OCI-M2 (cell line): ENCODE results near the gene PLXDC2.

Experiments
- DNase-seq: peaks from one replicate; lab custom pipeline; 2025; ENCODE audit not compliant: unreplicated experiment; lab: John Stamatoyannopoulos, UW

The PLXDC2 gene

DNA sequence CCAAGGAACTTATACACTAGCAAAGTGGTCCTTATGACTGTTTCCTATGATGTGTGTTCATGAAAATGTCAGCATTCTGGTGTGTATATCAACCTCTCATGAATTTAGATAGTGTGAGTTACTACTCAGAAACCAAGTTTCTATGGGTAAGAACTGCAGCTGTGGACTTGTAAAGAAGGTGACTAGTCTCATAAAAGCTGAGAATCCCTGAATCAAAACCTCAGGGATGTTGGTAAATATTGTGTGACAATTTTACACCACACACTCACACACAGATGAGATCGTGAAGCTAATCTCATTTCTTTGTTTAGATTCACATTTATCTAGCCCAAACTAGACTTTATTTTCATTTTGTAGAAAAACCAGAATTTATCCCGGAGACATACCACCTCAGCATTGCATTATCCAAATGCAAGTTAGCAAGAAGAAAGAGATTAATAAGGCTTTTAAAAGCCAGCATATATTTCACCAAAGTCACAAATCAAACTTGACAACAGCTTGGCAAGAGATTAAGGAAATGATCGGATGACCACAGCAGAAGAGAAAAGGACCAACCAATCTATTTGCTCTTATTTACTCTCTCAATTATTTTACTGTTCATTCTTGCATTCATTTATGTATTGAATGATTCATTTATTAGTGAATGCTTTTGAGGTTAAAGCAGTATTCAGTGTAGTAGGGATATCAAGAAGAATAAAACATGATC, 92.9 kb downstream of the PLXDC2 start:
- DNase-seq = no peak

DNA sequence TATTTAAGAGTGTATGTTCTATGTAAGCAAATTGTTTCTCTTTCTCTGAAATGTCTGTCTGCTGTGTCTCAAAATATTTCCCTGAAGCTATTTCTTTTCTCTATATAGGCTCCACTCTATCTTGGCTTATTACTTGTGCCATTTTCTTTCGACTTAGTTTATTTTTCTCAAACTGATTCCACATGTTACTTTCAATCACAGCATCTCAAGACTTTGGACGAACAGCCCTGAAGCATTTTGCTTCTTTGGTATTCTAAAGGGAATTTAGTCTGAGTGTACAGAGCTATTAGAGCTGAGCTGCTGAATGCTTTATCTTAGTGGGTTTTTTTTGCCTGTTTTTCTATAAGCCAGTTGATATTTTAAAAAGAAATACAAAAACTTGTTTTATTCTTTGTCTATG, 95.7 kb downstream of the PLXDC2 start:
- no peak for DNase-seq

DNA sequence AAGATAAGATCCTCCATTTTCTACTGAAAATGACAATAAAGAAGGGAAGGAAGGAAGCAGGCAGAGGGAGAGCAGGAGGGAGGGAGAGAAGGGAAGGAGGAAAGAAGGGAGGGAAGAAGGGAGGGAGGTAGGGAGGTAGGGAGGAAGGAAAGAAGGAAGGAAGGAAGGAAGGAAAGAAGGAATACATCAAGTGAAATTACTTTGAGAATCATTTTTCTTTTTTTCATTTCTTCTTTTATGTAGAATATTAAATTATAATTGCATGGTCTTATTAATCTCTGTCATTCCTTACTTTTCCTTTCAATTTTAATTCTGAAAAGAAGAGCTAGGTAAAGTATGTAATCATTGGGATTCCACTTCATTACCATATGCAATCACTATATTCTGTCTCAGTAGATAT, 97.8 kb downstream of the PLXDC2 start:
- no peak for DNase-seq

DNA sequence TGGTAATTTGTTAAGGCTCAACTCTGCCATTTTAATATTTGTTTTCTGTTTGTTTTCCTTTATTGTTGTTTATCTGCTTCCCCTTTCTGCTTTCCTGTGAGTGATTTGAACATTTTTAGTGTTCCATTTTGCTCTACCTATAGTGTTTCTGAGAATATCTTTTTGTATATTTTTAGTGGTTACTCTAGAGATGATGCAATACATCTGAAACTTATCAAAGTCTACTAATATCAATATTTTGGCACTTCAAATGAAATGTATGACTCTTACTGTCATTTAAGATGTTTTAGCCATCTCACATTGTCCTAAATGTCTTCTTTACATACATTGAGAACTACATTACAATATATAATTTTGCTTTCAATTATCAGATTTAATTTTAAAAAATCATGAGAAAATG, 98.9 kb downstream of the PLXDC2 start:
- no peak for DNase-seq

DNA sequence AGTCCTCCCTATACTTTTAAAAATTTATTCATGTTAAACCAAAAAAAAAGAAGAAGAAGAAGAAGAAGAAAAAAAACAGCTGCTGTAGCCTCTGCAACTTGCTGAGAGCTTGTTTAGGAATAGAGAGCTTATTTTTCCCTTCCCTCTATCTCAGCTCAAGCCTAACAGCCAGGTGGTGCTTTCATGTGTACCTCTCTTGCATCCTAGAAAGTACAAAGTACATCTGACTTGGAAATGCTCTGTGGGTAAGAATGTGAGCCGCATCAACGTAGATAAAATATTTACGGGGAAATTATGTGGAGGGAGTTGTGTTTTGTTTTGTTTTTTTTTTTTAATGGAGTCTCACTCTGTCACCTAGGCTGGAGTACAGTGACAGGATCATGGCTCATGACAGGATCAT, 99.6 kb downstream of the PLXDC2 start:
- DNase-seq = no peak

DNA sequence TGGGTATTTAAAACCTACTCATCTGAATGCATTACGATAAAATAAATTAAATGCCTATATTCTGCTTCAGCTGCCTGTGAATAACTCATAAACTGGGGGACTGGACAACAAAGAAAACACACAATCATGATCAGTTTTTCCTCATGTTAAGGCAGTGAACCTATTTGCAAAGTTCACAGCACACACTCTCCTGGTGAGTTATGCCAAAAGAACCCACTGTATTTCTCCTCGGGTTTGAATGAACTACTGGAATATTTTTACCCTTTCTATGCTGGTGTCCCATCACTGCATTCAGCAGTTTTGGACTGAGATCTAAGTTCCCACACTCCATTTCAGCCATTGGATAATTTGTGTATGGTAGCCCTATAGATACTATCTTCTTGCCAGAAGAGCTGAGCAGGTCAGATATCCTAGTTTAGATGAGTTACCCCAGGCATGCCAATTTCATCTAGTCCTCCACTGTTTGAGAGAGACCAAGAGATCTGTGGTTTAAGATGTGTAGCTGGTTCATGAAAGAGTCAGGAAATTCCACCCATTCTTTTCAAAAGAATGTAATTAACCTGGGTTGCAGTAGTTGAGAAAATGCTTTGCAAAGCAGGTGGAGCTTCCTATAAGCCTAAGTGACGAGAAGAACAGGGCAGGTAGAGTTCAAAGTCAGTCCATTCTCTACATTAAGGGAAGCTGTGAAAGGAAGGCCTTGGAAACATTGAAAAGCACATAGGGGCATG, 101.7 kb downstream of the PLXDC2 start:
- no peak for DNase-seq

DNA sequence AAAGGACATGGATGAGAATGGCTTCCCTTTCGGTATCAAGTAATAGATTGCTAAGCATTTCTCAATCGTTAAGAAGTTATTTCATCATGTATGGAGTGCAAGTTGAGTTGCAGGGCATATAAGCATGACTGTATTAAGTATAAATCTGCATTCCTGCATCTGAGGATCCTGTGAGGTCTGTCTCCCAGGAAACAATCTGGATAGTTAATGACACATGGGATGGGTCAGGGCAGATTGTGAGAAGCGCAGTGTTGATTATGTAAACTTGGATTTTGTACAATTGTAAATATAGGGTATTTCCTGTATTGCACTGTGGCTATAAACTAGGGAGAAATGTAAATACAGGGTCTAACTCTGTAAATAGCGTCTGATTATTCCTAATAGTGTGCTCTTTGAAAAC, 102.6 kb downstream of the PLXDC2 start:
- DNase-seq = no peak

DNA sequence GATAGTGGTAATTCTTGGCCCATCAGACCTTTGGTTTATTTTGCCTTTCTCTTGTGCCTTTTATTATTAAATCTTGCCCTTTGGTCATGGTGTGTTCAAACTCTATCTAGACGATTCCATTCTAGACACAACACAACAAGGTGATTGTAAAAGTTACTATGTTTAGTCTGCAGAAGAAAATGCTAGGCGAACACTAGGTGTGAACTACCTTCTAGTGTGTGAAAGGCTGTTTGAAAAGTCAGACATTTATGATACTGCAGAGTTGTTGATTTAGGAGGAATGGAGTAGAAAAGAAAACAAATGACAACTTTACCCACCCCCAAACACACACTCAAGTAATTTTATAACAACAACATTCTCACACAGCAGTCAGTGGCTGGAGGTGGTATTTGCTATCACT, 103.4 kb downstream of the PLXDC2 start:
- DNase-seq = no peak

DNA sequence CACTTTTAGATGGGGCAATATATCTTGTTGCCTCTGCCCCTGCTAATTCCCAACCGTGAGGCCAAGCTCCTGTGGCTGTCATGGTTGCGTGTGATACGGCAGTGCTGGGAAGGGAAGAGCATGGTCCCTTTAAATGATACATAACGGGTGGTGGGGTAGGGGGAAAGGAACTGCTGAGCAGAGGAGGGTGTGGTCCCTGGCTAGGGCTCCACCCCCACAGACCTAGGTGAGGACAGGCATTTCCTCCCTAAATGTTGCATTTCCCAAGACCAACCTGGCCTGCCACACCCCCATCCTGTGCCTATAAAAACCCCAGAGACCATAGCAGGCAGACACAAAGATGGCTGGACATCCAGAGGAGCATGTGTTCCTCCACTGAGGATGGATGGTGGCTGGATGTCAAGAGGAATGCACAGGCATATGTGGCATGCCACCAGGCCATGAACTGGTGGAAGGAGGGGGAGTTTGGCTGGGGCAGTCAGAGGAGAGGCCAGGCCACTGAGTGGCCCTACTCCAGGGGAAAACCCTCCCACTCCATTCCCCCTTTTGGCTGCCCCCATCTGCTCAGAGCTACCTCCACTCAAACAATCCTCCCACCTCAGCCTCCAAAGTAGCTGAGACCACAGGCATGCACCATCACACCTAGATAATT, 104.0 kb downstream of the PLXDC2 start:
- no peak for DNase-seq

DNA sequence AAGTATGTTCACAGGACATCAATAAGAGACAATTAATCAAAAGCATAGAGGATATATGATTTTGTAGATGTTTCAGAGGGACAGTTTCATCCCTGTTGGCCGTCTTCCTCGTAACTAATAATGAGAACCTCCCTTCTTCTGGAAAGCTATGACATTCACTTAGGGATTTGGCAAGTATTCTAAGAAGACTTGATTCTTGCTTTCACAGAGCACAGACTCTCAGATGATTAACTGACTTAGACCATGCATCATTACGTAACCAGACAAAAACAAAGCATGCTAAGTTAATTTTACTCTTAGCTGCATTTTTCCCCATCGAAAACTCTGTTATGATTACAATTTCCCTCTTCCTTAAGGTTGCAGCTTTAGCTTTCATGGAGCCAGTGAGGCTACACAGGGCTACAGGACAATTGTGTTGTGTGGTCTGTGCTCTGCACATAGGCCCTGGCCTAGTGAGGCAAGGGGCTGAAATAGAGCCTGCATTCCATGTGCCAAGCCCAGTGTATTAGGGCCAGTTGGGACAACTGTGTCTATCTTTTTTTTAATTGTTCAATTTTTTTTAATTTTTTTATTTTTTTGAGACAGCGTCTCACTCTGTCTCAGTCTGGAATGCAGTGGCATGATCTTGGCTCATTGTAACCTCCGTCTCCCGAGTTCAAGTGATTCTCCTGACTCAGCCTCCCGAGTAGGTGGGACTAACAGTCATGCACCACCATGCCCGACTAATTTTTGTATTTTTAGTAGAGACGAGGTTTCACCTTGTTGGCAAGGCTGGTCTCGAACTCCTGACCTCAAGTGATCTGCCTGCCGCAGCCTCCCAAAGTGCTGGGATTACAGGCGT, 105.3 kb downstream of the PLXDC2 start:
- DNase-seq = no peak

DNA sequence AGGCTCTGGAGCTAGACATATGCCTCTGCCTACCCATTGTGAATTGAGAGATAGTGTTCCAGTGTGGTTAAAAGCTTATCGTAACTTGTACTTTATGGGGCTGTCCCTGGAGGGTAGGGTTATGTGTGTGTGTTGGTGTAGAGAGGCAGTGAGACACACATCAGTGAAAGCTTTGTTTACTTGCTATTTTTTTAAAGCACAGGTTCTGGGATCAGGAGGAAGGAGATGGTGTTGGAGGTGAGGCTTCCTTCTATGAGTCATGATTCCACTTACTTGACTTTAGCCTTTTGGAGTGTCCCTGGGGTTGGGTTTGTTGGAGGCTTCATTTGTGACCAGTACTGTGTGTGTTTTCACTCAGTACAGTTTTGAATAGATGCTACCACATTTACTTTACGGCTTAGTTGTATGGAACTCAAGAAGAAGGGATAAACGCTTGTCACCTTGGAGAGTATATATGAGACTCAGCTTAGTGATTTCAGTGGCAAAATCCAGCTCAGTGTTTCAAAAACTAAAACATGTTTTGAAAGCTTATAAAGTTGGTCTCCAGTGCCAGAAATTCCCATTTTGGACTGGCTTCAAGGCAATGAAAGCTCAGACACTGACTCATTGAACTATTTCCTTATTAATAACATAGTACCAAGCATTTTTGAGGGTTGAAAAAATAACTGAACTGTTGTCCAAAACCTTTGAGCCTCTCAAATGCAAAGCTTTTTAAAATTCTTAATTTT, 106.2 kb downstream of the PLXDC2 start:
- no peak for DNase-seq

DNA sequence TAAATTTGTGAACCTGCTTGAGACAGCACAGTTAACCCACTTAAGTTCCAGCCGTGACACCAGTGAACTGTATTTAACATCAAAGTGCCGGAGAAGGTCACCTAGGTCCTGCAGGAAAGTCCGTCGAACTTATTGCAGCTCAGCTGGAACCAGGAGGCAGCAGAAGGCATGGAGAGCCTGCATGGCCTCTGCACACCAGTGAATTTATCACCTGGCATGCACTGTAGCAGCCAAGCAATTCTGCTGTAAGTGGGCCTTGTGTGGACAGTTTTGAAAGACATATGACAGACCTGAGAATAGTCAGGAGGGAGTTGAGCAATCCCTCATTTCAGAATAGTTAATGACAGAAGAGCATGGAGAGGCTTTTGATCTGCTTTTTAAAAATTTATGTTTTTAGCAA, 108.8 kb downstream of the PLXDC2 start:
- no peak for DNase-seq

DNA sequence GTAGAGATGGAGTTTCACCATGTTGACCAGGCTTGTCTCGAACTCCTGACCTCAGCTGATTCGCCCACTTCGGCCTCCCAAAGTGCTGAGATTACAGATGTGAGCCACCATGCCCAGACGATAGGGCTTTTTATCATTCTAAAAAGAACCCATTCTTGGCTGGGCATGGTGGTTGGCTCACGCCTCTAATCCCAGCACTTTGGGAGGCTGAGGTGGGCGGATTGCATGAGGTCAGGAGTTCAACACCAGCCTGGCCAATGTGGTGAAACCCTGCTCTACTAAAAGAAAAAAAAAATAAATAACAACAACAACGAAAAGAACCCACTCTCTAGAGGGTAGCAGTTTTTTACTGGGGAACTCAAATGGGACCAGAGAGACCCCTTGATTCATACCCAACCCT, 112.7 kb downstream of the PLXDC2 start:
- DNase-seq = no peak

DNA sequence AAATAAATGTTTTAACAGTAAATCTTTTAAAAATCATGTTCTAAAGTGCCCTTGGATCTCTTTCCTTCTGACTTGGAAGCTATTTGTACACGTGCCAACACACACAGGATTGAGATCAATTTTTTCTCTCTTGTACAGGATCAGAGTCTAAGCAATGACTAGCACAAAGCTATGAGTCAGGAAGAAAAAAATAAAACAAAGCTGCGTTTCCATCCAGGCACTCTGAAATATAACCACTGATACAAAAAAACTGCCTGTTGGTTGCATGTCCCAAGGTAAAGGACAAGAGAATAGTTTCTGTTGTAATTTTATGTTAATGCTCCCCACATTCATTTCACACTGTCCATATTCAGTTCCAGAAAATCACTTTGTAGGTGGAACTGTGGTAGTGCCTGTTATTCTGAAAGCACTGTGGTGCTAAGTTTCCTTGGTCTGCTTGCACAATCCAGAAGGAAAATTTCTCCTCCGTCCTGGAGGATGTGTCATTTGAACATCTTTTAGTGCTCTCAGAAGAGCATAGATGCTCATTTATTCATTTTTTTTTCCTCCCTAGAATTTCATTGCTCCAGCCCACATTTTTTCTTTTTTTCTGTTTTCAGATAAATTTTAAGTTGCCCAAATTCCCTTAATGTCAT, 113.4 kb downstream of the PLXDC2 start:
- DNase-seq = no peak

DNA sequence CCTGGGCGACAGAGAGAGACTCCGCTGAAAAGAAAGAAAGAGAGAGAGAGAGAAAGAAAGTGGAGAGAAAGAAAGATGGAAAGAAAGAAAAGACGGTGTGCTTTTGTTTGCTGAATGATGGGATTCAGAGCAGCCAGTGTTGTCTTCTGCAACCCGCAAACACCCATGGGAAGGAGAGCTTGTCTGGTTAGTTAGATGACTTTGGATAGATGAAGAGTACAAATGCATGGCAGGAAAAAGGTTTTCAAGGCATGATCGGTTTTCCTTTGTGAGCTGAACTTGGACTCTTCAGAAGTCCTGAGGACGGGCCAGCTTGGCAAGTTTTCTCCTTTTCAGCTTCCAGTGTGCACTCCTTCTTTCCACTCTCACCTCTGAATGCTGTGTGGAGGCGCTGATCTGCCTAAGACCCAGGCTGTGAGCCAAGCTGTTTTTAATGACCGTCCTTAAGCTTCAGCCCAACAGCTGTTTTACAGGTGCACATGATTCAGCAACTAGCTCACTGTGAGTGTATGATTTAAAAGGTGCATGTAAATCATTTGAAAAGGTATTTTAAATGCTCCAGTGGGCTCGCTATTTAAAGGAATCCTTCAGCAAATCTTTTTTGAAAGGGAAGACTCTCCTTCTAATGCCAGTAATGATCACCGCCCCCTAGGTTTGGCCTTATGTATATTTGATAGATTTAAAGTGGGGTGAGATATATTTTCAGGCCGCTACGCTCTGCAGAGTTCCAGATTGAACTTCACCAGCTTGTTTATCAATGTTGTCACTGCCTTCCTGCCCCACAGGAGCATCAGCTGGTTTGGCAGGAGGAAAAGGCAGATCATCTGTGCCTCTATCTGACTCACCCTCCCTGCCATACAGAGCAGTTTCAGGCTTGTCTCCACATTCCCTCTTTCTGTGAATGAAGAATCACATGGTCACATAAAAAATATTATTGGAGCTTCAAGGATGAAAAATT, 115.0 kb downstream of the PLXDC2 start:
- DNase-seq = no peak

DNA sequence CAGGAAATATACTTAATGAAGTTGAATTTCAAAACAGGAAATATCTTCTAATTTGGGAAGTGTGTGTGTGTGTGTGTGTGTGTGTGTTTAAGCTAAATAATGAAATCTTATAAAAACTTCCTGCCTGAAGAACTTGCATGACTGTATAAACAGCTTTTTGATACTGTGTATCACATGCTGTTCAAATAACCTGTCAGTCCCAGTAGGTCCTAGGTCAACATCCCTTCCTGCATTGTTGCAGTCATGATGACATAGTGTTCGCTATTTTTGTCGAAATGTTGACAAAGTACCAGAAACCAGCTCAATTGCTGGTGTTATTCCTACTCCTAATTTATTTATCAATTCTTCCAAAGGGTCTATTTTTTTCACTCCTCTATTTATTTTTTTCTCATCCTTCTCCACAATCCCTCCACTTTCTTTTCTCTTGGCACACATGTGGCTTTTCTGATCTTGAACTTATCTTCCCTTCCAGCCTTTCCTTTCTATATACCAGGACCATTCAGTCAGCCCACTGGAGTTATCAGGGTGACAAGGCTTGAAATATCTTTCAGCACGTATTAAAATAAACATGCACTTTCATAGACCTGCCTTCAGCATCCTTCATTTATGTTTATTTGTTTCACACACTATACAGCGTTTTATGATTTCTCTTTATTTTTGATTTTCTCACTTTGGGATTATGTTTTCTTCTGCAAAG, 115.8 kb downstream of the PLXDC2 start:
- no peak for DNase-seq

DNA sequence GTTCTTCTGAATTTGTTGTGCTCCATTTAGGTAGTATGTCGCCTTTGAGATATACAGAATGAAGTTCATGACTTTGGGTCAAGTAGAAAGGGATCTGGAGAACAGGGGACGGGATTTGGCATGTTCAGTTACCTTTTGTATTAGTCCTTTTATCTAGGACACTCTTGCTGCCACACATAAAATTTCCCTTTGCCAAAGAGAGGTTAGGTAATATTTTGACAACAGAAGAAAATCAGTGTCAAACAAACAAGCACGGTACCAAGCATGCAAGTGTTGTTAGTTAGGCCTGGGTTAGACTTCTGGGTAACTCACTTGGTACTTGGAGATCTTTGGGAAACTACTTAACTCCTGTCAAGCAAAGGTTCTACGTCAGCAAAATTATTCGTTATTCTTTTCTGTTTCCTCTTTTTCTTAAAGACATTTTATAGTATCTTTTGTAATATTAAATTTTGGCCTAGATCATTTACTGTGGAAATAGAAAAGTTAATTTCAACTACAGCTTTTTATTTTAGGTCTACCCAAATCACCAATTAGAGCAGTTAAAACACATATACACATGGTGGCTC, 116.7 kb downstream of the PLXDC2 start:
- DNase-seq = no peak

DNA sequence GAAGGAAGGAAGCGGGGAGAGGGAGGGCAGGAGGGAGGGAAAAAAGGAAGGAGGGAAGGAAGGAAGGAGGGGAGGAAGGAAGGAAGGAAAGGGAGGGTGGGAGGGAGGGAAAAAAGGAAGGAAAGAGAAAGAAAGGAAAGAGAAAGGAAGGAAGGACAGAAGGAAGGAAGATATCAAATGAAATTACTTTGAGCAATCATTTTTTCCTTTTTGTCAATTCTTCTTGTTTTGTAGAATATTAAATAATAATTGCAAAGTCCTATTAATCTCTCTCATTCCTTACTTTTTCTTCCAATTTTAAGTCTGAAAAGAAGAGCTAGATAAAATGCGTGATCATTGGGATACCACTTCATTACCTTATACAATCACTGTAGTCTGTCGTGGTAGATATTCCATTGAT, 117.5 kb downstream of the PLXDC2 start:
- no peak for DNase-seq
